Tibial nerve (tissue), 4 donors: ENCODE measurements around the gene ATXN3.

ENCODE experiments used
- CTCF ChIP-seq, 5 experiments: fragments of 200-600 bp in 3 of 5; fragments of 450-650 bp in 2 of 5; sonication (generic) in 3 of 5; IDR thresholded peaks; one replicate each; pipeline ENCODE4 v1.5.1; 2016 to 2019; ENCODE audit warnings: antibody characterized with exemption in 5 of 5, mild to moderate bottlenecking in 3 of 5, moderate library complexity in 2 of 5
- EP300 ChIP-seq, 2 donors: sonication (generic); formaldehyde crosslinking; IDR thresholded peaks; one replicate each; pipeline ENCODE4 v1.6.1; 2017; ENCODE audit warnings: antibody characterized with exemption in 2 of 2, mild to moderate bottlenecking in 1 of 2
- POLR2A ChIP-seq, 2 donors: fragments of 450-650 bp; IDR thresholded peaks; one replicate each; pipeline ENCODE4 v1.6.1; 2017; ENCODE audit warnings: antibody characterized with exemption in 2 of 2, mild to moderate bottlenecking in 2 of 2, moderate library complexity in 2 of 2

GRCh38 chr14:92154283-92154942 is 48.0 kb upstream of the ATXN3 start:
- TF ChIP-seq CTCF (IDR thresholded peaks at IDR 0.05) (no peak), POLR2A (IDR thresholded peaks at IDR 0.05) (no peak), EP300 (IDR thresholded peaks at IDR 0.05) (no peak)
